ENCODE data around the gene ARL13B. TPM values are rescaled to one million over a fixed set of nuclear protein-coding genes. Genes with fewer than 3 reads are reported as not detected.

The ARL13B gene
- total RNA-seq, 1 donor from 2014 or later: 12.3 TPM

GRCh38 chr3:94099311-94099710 is 119.4 kb downstream of the ARL13B start:
- no peak for DNase-seq (ENCODE audit: low spot score)

- peak; percentile 19 for DNase-seq (ENCODE audit: low spot score)
These were observed 121.9 kb downstream of the ARL13B start for GRCh38 chr3:94101860-94102259.

Other genes with a start within 250 kb of the ARL13B start
- 32.5 TPM for gene PROS1, start 6.3 kb upstream of the ARL13B start, total RNA-seq (ENCODE audit: insufficient read depth, low replicate concordance)
- 9.4 TPM for gene STX19, start 48.4 kb downstream of the ARL13B start, total RNA-seq (ENCODE audit: insufficient read depth, low replicate concordance)
- gene DHFR2, start 82.8 kb downstream of the ARL13B start, total RNA-seq (ENCODE audit: insufficient read depth, low replicate concordance): 17.3 TPM
- 19.3 TPM for gene NSUN3, start 82.9 kb downstream of the ARL13B start, total RNA-seq (ENCODE audit: insufficient read depth, low replicate concordance)

Data from umbilical cord (tissue), 2 donors.